Endothelial cell of umbilical vein (primary cell): ENCODE measurements around the gene TRPT1. TPM values are rescaled to one million over a fixed set of nuclear protein-coding genes. Genes with fewer than 3 reads are reported as not detected.

ENCODE experiments used
- BruUV-seq: library from RNA; stranded (reverse); fragments of 400-500 nt; replicated peaks from 2 replicates; lab custom pipeline; 2021; lab: Mats Ljungman, UMichigan
- CTCF ChIA-PET: fragments of 300-600, 350-600 bp; sonication (Branson Sonifier 250); formaldehyde crosslinking; loops from one replicate; lab custom pipeline; 2021; ENCODE audit warnings: antibody characterized with exemption, inconsistent platforms; lab: Charles Lee
- POLR2A ChIA-PET: fragments of 300-600, 350-600 bp; sonication (Branson Sonifier 250); formaldehyde crosslinking; loops from one replicate; lab custom pipeline; 2021; ENCODE audit warnings: antibody characterized with exemption, inconsistent platforms; lab: Charles Lee
- DNase-seq: peaks from one replicate; pipeline ENCODE4 v3.0.0-alpha.2; 2011; ENCODE audit warnings: low read depth, low spot score
- FAIRE-seq: peaks from 2 replicates; lab custom pipeline; 2011; peaks lifted over from hg19 to GRCh38; lab: Jason Lieb, UNC
- H2AFZ ChIP-seq: 2 replicates; pipeline ENCODE4 v1.6.0; 2012; ENCODE audit warnings: low read depth, low read length, control low read depth, inconsistent platforms
- H3K27ac ChIP-seq: 2 replicates; pipeline ENCODE4 v1.5.1; 2011; ENCODE audit warnings: low read depth, mild to moderate bottlenecking, control low read depth, low read length, moderate library complexity; ENCODE audit not compliant: insufficient read depth
- H3K27me3 ChIP-seq, 2 experiments: 2 replicates each; pipeline versions ENCODE4 v1.6.0 to v1.6.1; 2011; ENCODE audit warnings: low read length in 2 of 2, mixed read lengths in 1 of 2; ENCODE audit not compliant: control insufficient read depth in 2 of 2, insufficient read depth in 2 of 2
- H3K36me3 ChIP-seq, 2 experiments: 2 replicates in 1 of 2; 3 replicates in 1 of 2; pipeline ENCODE4 v1.5.1; 2011; ENCODE audit warnings: low read length in 2 of 2, mild to moderate bottlenecking in 1 of 2, moderate library complexity in 1 of 2; ENCODE audit not compliant: control insufficient read depth in 2 of 2, insufficient read depth in 2 of 2; ENCODE audit errors: extremely low read depth in 1 of 2
- H3K4me1 ChIP-seq: 3 replicates; pipeline ENCODE4 v1.5.1; 2011; ENCODE audit warnings: mild to moderate bottlenecking, low read length; ENCODE audit not compliant: control insufficient read depth, insufficient read depth; ENCODE audit errors: extremely low read depth
- H3K4me2 ChIP-seq: 2 replicates; pipeline ENCODE4 v1.6.1; 2011; ENCODE audit warnings: low read length, control low read depth, mixed read lengths; ENCODE audit not compliant: insufficient read depth
- H3K4me3 ChIP-seq, 3 experiments: fragments of 200-600 bp in 1 of 3; sonication (generic), shearing (Covaris generic) in 1 of 3; replicated peaks in 1 of 3; 2 replicates each; pipeline ENCODE4 v1.5.1; 2011 to 2016; ENCODE audit warnings: control low read depth in 3 of 3, low read length in 3 of 3, mild to moderate bottlenecking in 2 of 3, inconsistent platforms in 1 of 3, low read depth in 1 of 3, moderate library complexity in 1 of 3; ENCODE audit not compliant: insufficient read depth in 1 of 3
- H3K79me2 ChIP-seq: 2 replicates; pipeline ENCODE4 v1.6.0; 2012; ENCODE audit warnings: low read length, inconsistent platforms; ENCODE audit not compliant: control insufficient read depth, insufficient read depth
- H3K9ac ChIP-seq: replicated peaks from 2 replicates; pipeline ENCODE3; 2011; ENCODE audit warnings: low read length, control low read depth; ENCODE audit not compliant: insufficient read depth; ENCODE audit errors: extremely low read depth
- H3K9me1 ChIP-seq: replicated peaks from 3 replicates; pipeline ENCODE4 v1.6.0; 2011; ENCODE audit warnings: mild to moderate bottlenecking, low read length; ENCODE audit not compliant: control insufficient read depth, insufficient read depth; ENCODE audit errors: extremely low read depth
- H3K9me3 ChIP-seq: replicated peaks from 2 replicates; pipeline ENCODE4 v1.5.1; 2012; ENCODE audit warnings: low read length, inconsistent platforms; ENCODE audit not compliant: control insufficient read depth, insufficient read depth
- H4K20me1 ChIP-seq: replicated peaks from 2 replicates; pipeline ENCODE3; 2011; ENCODE audit warnings: mild to moderate bottlenecking, low read length; ENCODE audit not compliant: control insufficient read depth, insufficient read depth; ENCODE audit errors: extremely low read depth
- CTCF ChIP-seq, 2 donors: IDR thresholded peaks; 1 replicate in 1 of 2; 2 replicates in 1 of 2; pipeline ENCODE4 v1.5.1; 2011; ENCODE audit warnings: low read length in 2 of 2, mild to moderate bottlenecking in 2 of 2, moderate library complexity in 2 of 2, control low read depth in 1 of 2, inconsistent platforms in 1 of 2, low read depth in 1 of 2; ENCODE audit not compliant: insufficient read depth in 1 of 2; ENCODE audit errors: extremely low read depth in 1 of 2
- EZH2 ChIP-seq: IDR thresholded peaks from 2 replicates; pipeline ENCODE4 v1.6.1; 2012; ENCODE audit warnings: borderline replicate concordance, low read depth, mild to moderate bottlenecking, moderate library complexity, low read length, inconsistent platforms; ENCODE audit not compliant: severe bottlenecking
- FOS ChIP-seq: IDR thresholded peaks from 2 replicates; pipeline ENCODE4 v1.6.1; 2011; ENCODE audit warnings: mild to moderate bottlenecking, low read length, moderate library complexity, borderline replicate concordance; ENCODE audit not compliant: insufficient read depth
- GATA2 ChIP-seq: IDR thresholded peaks from 2 replicates; pipeline ENCODE4 v1.7.0; 2011; ENCODE audit warnings: low read depth, mild to moderate bottlenecking, moderate library complexity, mixed read lengths, low read length; ENCODE audit not compliant: insufficient read length, insufficient read depth
- JUN ChIP-seq: IDR thresholded peaks from 2 replicates; pipeline ENCODE4 v1.6.1; 2011; ENCODE audit warnings: borderline replicate concordance, low read depth; ENCODE audit not compliant: insufficient read length, insufficient read depth
- MAX ChIP-seq: IDR thresholded peaks from 2 replicates; pipeline ENCODE4 v1.6.1; 2011; ENCODE audit not compliant: insufficient read depth, insufficient read length
- MYC ChIP-seq: IDR thresholded peaks from one replicate; pipeline ENCODE4 v1.6.1; 2011; ENCODE audit warnings: mild to moderate bottlenecking, low read depth, low read length
- POLR2A ChIP-seq: IDR thresholded peaks from 2 replicates; pipeline ENCODE4 v1.6.1; 2012; ENCODE audit warnings: low read depth, mild to moderate bottlenecking, control low read depth, low read length
- POLR2AphosphoS5 ChIP-seq: IDR thresholded peaks from 2 replicates; pipeline ENCODE4 v1.6.1; 2012; ENCODE audit warnings: low read depth, mild to moderate bottlenecking, control low read depth, low read length, moderate library complexity; ENCODE audit not compliant: insufficient read depth
- dilution Hi-C: fragments of 300-500 bp; cut with MboI; formaldehyde crosslinking; loops from one replicate; pipeline ENCODE4 v1.15.0; 2019; ENCODE audit warnings: low sequenced_read_pairs; ENCODE audit not compliant: extremely low pct_ligation_motif_present
- intact Hi-C: fragments of 100-400 bp; cut with micrococcal nuclease; formaldehyde crosslinking; loops from one replicate; pipeline ENCODE4 v1.10.0; 2022
- polyA plus RNA-seq, 4 experiments: library from polyadenylated mRNA; depleted of rRNA in 3 of 4; stranded (reverse) in 3 of 4; unstranded in 1 of 4; fragments of >200 nt; gene quantifications; 2 replicates each; pipeline versions ENCODE4 v1.2.1 to v1.2.3, GENCODE V29; 2011 to 2012; ENCODE audit warnings: missing spikeins in 1 of 4
- total RNA-seq: library from RNA; stranded (reverse); gene quantifications from 2 replicates; pipeline ENCODE4 v1.2.3, GENCODE V29; 2021

Gene TRPT1
- total and polyA plus RNA-seq, 2 donors (not counting 3 experiments of a cell fraction or from before 2014, with no cell fraction given) = 26.2 to 56.6 TPM

GRCh38 chr11:64208796-64209562 is 17.0 kb downstream of the TRPT1 start:
- no peak overlapping the region for H3K9ac ChIP-seq
- CTCF ChIA-PET = interaction anchor here (4.9 to 11.5 kb wide), 2 partner anchors 7 to 94 kb away, joined by 40 to 413 read pairs; partner anchors contain the start of genes CATSPERZ and ESRRA
- intact Hi-C loops = no loop called here

More at GRCh38 chr11:64208796-64209562, 17.0 kb downstream of the TRPT1 start:
- no peak for TF ChIP-seq POLR2AphosphoS5
- TF ChIP-seq POLR2A = no peak
- TF ChIP-seq EZH2 = no peak
- no peak for TF ChIP-seq MYC
- TF ChIP-seq FOS = no peak
- no peak for TF ChIP-seq GATA2
- no peak for TF ChIP-seq MAX
- TF ChIP-seq CTCF (IDR thresholded peaks at IDR 0.05; ENCODE audit: extremely low read depth in 1 of 2, insufficient read depth in 1 of 2, low read depth in 1 of 2, low read length in 2 of 2) = no peak
- TF ChIP-seq JUN = no peak
- H3K9me1 ChIP-seq = no peaks in the 10 kb centered on the region
- peaks cover 34% of the 10 kb centered on the region for H3K4me1 ChIP-seq
- POLR2A ChIA-PET = no interaction called here
- H3K36me3 ChIP-seq = peaks cover under 1 to 9% of the 10 kb centered on the region in 2 experiments
- H3K4me2 ChIP-seq = no peak overlapping the region
- H2AFZ ChIP-seq = no peak overlapping the region
- peaks cover 12% of the 10 kb centered on the region for H3K79me2 ChIP-seq
- no peak for DNase-seq
- H3K27ac ChIP-seq = peak overlapping the region; percentile 91
- no peaks in the 10 kb centered on the region for H3K9me3 ChIP-seq
- no peak for FAIRE-seq
- dilution Hi-C loops = no loop called here
- H3K27me3 ChIP-seq = no peaks in the 10 kb centered on the region
- H4K20me1 ChIP-seq = no peaks in the 10 kb centered on the region
- BruUV-seq = no TSS peak
- H3K4me3 ChIP-seq = no peak overlapping the region
